Activated CD4-positive, alpha-beta T cell treated with anti-CD3 and anti-CD28 coated beads, Interleukin-2, amount 10 ng/mL, durations not matched to agents 7 days and 5 days (primary cell): ENCODE data around the gene ADSL. TPM values are rescaled to one million over a fixed set of nuclear protein-coding genes. Genes with fewer than 3 reads are reported as not detected.

Source experiments
- CTCF ChIA-PET: fragments of 350-600 bp; sonication (Branson Sonifier 250); formaldehyde crosslinking; loops from one replicate; lab custom pipeline; 2021; ENCODE audit warnings: antibody characterized with exemption; lab: Charles Lee
- POLR2A ChIA-PET: fragments of 350-600 bp; sonication (Branson Sonifier 250); formaldehyde crosslinking; loops from one replicate; lab custom pipeline; 2021; ENCODE audit warnings: antibody characterized with exemption; lab: Charles Lee
- DNase-seq: peaks from one replicate; pipeline ENCODE4 v3.0.0-alpha.2; 2020
- H3K27ac Mint-ChIP-seq: one replicate; pipeline ENCODE4 v1.8.0; 2021; ENCODE audit warnings: mild to moderate bottlenecking, moderate library complexity, mixed read lengths
- H3K27me3 Mint-ChIP-seq: one replicate; pipeline ENCODE4 v1.8.0; 2021; ENCODE audit warnings: mixed read lengths
- H3K36me3 Mint-ChIP-seq: one replicate; pipeline ENCODE4 v1.8.0; 2021; ENCODE audit warnings: low read depth, mixed read lengths
- H3K4me1 Mint-ChIP-seq: one replicate; pipeline ENCODE4 v1.8.0; 2021; ENCODE audit warnings: mixed read lengths
- H3K4me3 Mint-ChIP-seq: one replicate; pipeline ENCODE4 v1.8.0; 2021; ENCODE audit warnings: mild to moderate bottlenecking, moderate library complexity, mixed read lengths
- H3K9me3 Mint-ChIP-seq: one replicate; pipeline ENCODE4 v1.8.0; 2021; ENCODE audit warnings: mixed read lengths
- total RNA-seq, 2 experiments: library from RNA; stranded (reverse); gene quantifications; one replicate each; pipeline ENCODE4 v1.2.3, GENCODE V29; 2021

The ADSL gene
- total RNA-seq, 2 experiments from 2014 or later = 124 to 130 TPM

- H3K4me1 Mint-ChIP-seq = peaks cover 5% of the 10 kb centered on the region
Measured at GRCh38 chr22:40428796-40429195, 82.5 kb downstream of the ADSL start.

GRCh38 chr22:40429481-40429880, 83.2 kb downstream of the ADSL start:
- ChIA-PET POLR2A (no interaction called here), CTCF (interaction anchor here (0.6 kb wide), 1 partner anchor 254 kb away, joined by 3 read pairs; no protein-coding TSS in a partner anchor)
- Mint-ChIP-seq H3K27ac (peak overlapping the region; percentile 41), H3K27me3 (no peaks in the 10 kb centered on the region), H3K9me3 (no peaks in the 10 kb centered on the region), H3K4me1 (peaks cover 5% of the 10 kb centered on the region), H3K4me3 (no peak overlapping the region), H3K36me3 (peaks cover 53% of the 10 kb centered on the region)
- DNase-seq = no peak

More at GRCh38 chr22:40428796-40429195, 82.5 kb downstream of the ADSL start:
- CTCF ChIA-PET = interaction anchor here (1.5 to 5.7 kb wide), 2 partner anchors 8 to 9 kb away, joined by 5 to 33 read pairs; no protein-coding TSS in a partner anchor
- DNase-seq = no peak
- H3K27ac Mint-ChIP-seq = no peak overlapping the region
- no peaks in the 10 kb centered on the region for H3K9me3 Mint-ChIP-seq
- peaks cover 49% of the 10 kb centered on the region for H3K36me3 Mint-ChIP-seq
- H3K27me3 Mint-ChIP-seq = no peaks in the 10 kb centered on the region
- no peak overlapping the region for H3K4me3 Mint-ChIP-seq
- POLR2A ChIA-PET = no interaction called here

DNA sequence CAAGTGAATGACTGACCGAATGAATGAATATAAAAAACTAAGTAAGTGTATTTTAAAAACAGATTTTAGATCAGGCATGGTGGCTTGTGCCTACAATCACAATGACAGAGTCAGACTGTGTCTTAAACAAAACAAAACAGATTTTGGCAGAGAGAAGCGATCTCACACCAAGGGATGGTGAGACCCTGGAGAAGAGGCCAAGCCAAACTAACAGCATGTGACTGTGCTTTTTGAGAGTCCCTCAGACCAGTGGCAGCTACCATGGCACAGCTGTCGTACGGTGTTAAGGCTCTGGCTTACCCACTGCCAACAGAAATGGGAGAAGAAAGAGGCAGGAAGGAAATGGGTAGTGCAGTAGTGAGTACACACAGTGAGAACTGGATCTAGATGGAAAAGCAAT, 84.7 kb downstream of the ADSL start:
- no peak overlapping the region for H3K4me3 Mint-ChIP-seq
- peaks cover 56% of the 10 kb centered on the region for H3K36me3 Mint-ChIP-seq
- CTCF ChIA-PET = interaction anchor here (0.7 kb wide), 1 partner anchor 10 kb away, joined by 7 read pairs; no protein-coding TSS in a partner anchor
- H3K27ac Mint-ChIP-seq = peak overlapping the region; percentile 37
- no peaks in the 10 kb centered on the region for H3K9me3 Mint-ChIP-seq
- H3K4me1 Mint-ChIP-seq = peaks cover 10% of the 10 kb centered on the region
- no peak for DNase-seq
- POLR2A ChIA-PET = no interaction called here
- H3K27me3 Mint-ChIP-seq = no peaks in the 10 kb centered on the region

DNA sequence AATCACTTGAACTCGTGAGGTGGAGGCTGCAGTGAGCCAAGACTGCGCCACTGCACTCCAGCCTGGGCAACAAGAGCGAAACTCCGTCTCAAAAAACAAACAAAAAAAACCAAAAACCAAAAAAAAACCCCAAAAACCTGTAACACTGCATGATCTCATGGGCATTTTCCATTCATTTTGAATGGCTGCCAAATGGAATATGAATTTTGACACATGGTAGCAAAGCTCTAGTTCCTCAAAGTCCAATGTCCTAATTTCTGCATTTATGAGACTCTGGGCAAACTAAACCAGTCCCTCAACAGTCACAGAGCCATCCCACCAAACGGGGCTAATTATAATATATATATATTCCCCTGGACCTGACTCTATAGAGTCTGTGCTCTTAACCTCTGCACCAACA, 85.9 kb downstream of the ADSL start:
- no peaks in the 10 kb centered on the region for H3K27me3 Mint-ChIP-seq
- H3K4me3 Mint-ChIP-seq = no peak overlapping the region
- peaks cover 46% of the 10 kb centered on the region for H3K36me3 Mint-ChIP-seq
- H3K27ac Mint-ChIP-seq = no peak overlapping the region
- POLR2A ChIA-PET = no interaction called here
- no peaks in the 10 kb centered on the region for H3K9me3 Mint-ChIP-seq
- no peak for DNase-seq
- H3K4me1 Mint-ChIP-seq = peaks cover 22% of the 10 kb centered on the region
- CTCF ChIA-PET = interaction anchor here (0.7 to 1.4 kb wide), 3 partner anchors 11 to 232 kb away, joined by 3 read pairs; no protein-coding TSS in a partner anchor

GRCh38 chr22:40432625-40433024, 86.3 kb downstream of the ADSL start:
- Mint-ChIP-seq H3K4me3 (no peak overlapping the region), H3K27me3 (no peaks in the 10 kb centered on the region), H3K36me3 (peaks cover 46% of the 10 kb centered on the region), H3K9me3 (no peaks in the 10 kb centered on the region), H3K27ac (no peak overlapping the region), H3K4me1 (peaks cover 25% of the 10 kb centered on the region)
- DNase-seq = no peak
- ChIA-PET POLR2A (no interaction called here), CTCF (interaction anchor here (0.7 to 2.3 kb wide), 6 partner anchors 8 to 466 kb away, joined by 3 to 8 read pairs (median 4); no protein-coding TSS in a partner anchor)

DNA sequence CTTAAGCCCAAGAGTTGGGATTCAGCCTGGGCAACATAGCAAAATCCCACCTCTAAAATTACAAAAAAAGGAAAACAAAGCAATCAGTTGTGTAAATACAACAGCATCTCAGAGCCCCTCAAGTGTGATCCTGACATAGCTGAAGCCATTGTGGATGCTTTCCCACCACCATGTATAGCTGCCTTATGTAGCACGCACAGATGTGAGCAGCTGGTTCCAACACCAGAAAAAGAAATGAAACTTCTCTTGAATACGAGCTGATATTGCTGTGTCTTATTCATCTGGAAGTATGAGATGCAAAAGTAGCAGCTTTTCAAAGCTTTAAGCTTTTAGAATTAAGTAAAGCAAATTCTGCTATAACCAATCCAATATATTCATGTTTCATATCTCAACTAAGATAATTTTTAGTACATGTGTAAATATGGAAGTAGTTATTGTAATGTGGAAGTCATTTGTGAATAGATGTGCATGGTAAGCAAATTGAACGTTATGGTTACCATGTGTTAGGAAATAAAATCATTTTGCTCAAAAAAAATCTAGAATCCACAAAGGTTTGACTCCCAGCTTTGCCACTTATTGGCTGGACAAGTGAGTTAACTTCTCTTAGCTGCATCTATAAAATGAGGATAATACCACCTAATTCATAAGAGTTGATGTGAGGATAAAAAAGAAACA, 87.3 kb downstream of the ADSL start:
- Mint-ChIP-seq H3K27ac (no peak overlapping the region), H3K9me3 (no peaks in the 10 kb centered on the region), H3K36me3 (peaks cover 38% of the 10 kb centered on the region), H3K4me1 (peaks cover 33% of the 10 kb centered on the region), H3K4me3 (no peak overlapping the region), H3K27me3 (no peaks in the 10 kb centered on the region)
- CTCF ChIA-PET = interaction anchor here (0.8 to 2.3 kb wide), 8 partner anchors 9 to 465 kb away, joined by 3 to 8 read pairs (median 4); no protein-coding TSS in a partner anchor
- DNase-seq = no peak
- POLR2A ChIA-PET = no interaction called here

DNA sequence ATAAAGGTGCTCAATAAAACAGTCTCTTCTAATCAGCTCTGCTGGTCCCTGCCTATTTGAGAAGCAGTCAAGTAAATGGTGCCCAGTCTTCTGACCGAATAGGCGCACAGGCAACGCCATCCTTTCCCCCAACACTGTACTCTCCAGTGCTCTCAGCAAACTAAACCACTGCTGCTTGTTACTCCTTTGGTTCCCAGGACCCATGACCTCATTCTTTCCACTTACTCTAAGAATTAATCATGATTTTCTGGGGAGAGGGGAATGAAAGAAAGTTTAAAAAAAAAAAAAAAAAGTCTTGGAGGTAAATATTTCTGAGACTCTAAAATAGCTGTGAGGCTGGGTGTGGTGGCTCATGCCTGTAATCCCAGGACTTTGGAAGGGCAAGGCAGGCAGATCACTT, 87.8 kb downstream of the ADSL start:
- peaks cover 32% of the 10 kb centered on the region for H3K36me3 Mint-ChIP-seq
- H3K27ac Mint-ChIP-seq = no peak overlapping the region
- no peaks in the 10 kb centered on the region for H3K9me3 Mint-ChIP-seq
- DNase-seq = no peak
- no peaks in the 10 kb centered on the region for H3K27me3 Mint-ChIP-seq
- H3K4me3 Mint-ChIP-seq = no peak overlapping the region
- CTCF ChIA-PET = interaction anchor here (0.6 to 2.3 kb wide), 6 partner anchors 10 to 465 kb away, joined by 3 to 8 read pairs (median 4); no protein-coding TSS in a partner anchor
- POLR2A ChIA-PET = no interaction called here
- H3K4me1 Mint-ChIP-seq = peaks cover 37% of the 10 kb centered on the region

DNA sequence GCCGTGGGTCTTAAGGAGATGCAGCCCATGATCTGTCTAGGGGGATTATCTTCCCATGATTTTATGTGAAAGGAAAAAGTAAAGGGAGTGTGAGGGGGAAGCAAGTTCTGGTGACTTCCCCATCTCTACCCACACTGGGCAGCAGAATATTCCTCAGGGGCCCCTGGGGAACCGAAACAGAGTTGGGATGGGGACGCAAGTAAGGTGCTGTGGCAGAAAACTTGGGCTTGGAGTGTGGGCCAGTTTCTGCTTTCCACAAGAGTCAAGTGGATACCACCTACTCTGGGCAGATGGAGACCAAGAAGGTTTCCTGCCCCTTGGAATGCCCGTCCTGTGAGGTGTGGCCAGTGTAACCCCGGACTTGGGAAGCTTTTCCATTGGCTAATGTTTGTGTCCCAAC, 88.4 kb downstream of the ADSL start:
- peaks cover 40% of the 10 kb centered on the region for H3K4me1 Mint-ChIP-seq
- peaks cover 28% of the 10 kb centered on the region for H3K36me3 Mint-ChIP-seq
- H3K27me3 Mint-ChIP-seq = no peaks in the 10 kb centered on the region
- DNase-seq = no peak
- H3K9me3 Mint-ChIP-seq = no peaks in the 10 kb centered on the region
- CTCF ChIA-PET = interaction anchor here (0.6 to 2.3 kb wide), 5 partner anchors 10 to 464 kb away, joined by 3 to 8 read pairs (median 3); no protein-coding TSS in a partner anchor
- H3K27ac Mint-ChIP-seq = no peak overlapping the region
- H3K4me3 Mint-ChIP-seq = no peak overlapping the region
- POLR2A ChIA-PET = no interaction called here

DNA sequence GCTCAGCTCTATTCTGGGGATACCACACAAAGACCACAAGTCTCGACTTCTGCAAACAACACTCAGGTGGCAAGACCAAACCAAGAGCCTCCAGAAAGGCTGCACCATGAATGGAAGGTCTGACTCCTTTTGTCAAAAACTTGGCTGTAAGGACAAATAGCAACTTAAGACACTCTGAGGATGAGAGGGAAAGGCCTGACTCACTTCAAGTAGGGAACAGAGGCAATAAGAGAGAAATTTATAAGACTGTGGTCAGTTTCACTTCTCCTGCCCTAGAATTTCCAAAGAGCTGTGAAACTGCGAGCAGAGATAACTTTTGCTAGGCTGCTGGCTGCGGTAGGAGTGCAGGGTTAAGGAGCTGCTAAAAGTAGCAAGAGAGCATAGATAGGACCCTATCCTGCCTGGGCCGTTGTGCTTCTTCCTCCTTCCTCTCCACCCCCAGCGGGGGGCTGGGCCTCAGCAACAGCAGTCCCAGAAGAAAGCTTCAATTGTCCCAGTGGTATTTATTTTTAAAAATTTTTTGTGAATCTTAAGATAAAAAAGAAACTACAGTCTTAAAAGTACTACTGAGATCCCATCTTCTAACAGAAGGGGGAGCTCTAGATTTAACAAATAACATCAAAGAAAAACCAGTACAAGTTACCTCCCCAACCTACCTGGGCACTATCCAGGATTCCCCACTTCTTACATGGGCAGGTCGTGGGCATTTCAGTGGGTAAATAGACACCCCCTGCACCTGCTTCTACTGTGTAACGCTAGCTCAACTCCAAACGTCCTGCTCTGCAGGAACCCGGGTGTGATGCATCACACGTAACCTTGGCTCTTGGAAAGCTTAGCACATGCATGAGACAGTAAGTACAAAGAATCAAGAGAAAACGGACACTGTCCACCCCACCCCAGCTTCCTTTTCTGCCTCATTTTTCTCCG, 90.5 kb downstream of the ADSL start:
- no peak overlapping the region for H3K4me3 Mint-ChIP-seq
- peaks cover 50% of the 10 kb centered on the region for H3K4me1 Mint-ChIP-seq
- DNase-seq = peak; percentile 26
- peak overlapping the region; percentile 46 for H3K27ac Mint-ChIP-seq
- H3K9me3 Mint-ChIP-seq = no peaks in the 10 kb centered on the region
- ChIA-PET CTCF (interaction anchor here (0.6 to 2.4 kb wide), 30 partner anchors 9 to 464 kb away, joined by 3 to 33 read pairs (median 4); no protein-coding TSS in a partner anchor), POLR2A (no interaction called here)
- H3K36me3 Mint-ChIP-seq = peaks cover 17% of the 10 kb centered on the region
- H3K27me3 Mint-ChIP-seq = no peaks in the 10 kb centered on the region

Other genes with a start within 250 kb of the ADSL start
- gene TNRC6B, start 168.6 kb upstream of the ADSL start, total RNA-seq = 10 to 100 TPM; 65.1 to 65.2 TPM
- gene SGSM3, start 24.1 kb downstream of the ADSL start, total RNA-seq = 10 to 100 TPM; 79.6 to 92.4 TPM